Immature natural killer cell (primary cell): ENCODE measurements around the gene TM4SF18. TPM values are rescaled to one million over a fixed set of nuclear protein-coding genes. Genes with fewer than 3 reads are reported as not detected.

Source experiments
- DNase-seq, 3 donors: peaks; one replicate each; pipeline ENCODE4 v3.0.0; 2022; ENCODE audit warnings: mixed read lengths in 1 of 3
- H3K27ac Mint-ChIP-seq, 6 donors: one replicate each; pipeline ENCODE4 v1.8.0; 2020; ENCODE audit warnings: mixed read lengths in 6 of 6, mild to moderate bottlenecking in 5 of 6, inconsistent platforms in 4 of 6, moderate library complexity in 3 of 6
- H3K27me3 Mint-ChIP-seq, 3 donors: one replicate each; pipeline ENCODE4 v1.8.0; 2020 to 2021; ENCODE audit warnings: low read depth in 3 of 3, mild to moderate bottlenecking in 3 of 3, mixed read lengths in 3 of 3, moderate library complexity in 3 of 3, inconsistent platforms in 1 of 3
- H3K36me3 Mint-ChIP-seq, 3 donors: one replicate each; pipeline ENCODE4 v1.8.0; 2020; ENCODE audit warnings: mixed read lengths in 3 of 3, inconsistent platforms in 2 of 3, mild to moderate bottlenecking in 2 of 3
- H3K4me1 Mint-ChIP-seq, 2 donors: one replicate each; pipeline ENCODE4 v1.8.0; 2020; ENCODE audit warnings: inconsistent platforms in 2 of 2, mild to moderate bottlenecking in 2 of 2, mixed read lengths in 2 of 2, moderate library complexity in 1 of 2
- H3K4me3 Mint-ChIP-seq, 5 donors: one replicate each; pipeline ENCODE4 v1.8.0; 2020; ENCODE audit warnings: mild to moderate bottlenecking in 5 of 5, mixed read lengths in 5 of 5, inconsistent platforms in 3 of 5, moderate library complexity in 3 of 5
- H3K9me3 Mint-ChIP-seq, 6 donors: one replicate each; pipeline ENCODE4 v1.8.0; 2020; ENCODE audit warnings: mild to moderate bottlenecking in 6 of 6, mixed read lengths in 6 of 6, inconsistent platforms in 4 of 6, moderate library complexity in 3 of 6
- polyA plus RNA-seq, 3 donors: library from polyadenylated mRNA; unstranded; fragments of 300-500 nt; fragmentation: Illumina TruSeq; gene quantifications; one replicate each; pipeline ENCODE4 v1.2.3, GENCODE V29; 2021

TM4SF18 gene
- polyA plus RNA-seq, 3 donors from 2014 or later = not detected

DNA sequence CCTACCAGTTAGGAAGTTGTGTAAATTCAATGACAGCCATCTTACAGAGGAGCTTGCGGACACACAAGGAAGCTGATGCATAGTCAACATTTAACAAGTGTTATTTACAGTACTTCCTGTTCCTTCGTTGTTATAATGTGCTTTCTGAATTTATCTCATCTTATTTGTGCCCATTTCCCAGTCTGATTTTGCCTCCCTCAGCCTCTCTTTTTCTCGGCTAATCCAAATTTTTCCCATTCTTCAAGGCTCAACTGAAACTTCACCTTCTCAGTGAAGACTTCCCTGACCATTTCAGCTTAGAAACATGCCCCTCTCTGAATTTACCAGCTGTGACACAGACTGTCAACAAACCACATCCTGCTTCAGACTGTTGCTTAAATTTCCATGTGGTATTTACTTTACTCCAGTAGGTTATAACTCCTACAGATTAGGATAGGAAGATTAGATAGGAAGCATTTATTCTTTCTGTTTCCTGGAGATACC is 56.1 kb downstream of the TM4SF18 start:
- H3K4me3 Mint-ChIP-seq = peak overlapping the region; percentile 84 to 90 (median 88)
- peaks cover 0 to 5% (median 3%) of the 10 kb centered on the region in 3 donors for H3K27me3 Mint-ChIP-seq
- H3K4me1 Mint-ChIP-seq = peaks cover 16 to 23% of the 10 kb centered on the region in 2 donors
- peak overlapping the region; percentile 97 to 99 (median 98) for H3K27ac Mint-ChIP-seq
- peaks cover 0 to 3% (median 0%) of the 10 kb centered on the region in 3 donors for H3K36me3 Mint-ChIP-seq
- peak; percentile 55 to 67 (median 66) for DNase-seq
- no peaks in the 10 kb centered on the region for H3K9me3 Mint-ChIP-seq

DNA sequence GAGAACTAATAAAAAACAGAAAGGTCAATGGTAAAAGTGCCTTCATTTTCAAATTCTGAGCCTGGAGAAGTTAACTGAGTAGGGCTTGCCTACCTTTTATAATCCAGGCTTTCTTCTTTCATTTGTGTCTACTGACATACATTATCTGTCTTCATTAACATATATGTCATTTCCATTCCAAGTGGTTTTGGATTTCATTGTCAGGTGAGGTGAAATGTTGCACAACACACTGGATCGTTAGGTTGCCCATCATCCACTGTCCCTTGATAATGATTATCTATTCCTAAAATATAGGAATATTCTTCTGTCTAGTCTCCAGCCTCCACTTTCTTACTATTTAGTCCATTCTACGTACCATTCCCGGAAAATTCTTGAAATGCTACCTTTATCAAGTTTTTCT is 56.8 kb downstream of the TM4SF18 start:
- H3K27ac Mint-ChIP-seq = peak overlapping the region; percentile 97 to 99 (median 98)

DNA sequence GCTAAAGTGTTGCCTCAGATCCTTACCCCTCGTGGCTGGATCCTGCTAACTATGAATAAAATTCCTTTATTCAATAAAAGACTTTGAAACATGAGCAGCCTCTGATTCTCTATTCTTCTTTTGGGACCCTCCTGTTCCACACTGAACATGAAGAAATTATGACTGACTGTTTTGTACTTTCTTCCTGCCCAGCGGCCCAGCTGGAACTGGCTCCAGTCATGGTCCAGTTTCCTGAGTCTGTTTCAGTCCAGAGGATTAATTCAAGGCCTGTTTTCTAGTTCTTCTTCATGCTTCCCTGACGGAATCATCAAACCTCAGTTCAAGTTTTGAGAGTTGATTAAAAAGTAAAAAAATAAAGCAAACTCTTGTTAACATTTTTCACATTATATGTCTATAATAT is 59.2 kb downstream of the TM4SF18 start:
- no peak for DNase-seq
- Mint-ChIP-seq H3K9me3 (no peaks in the 10 kb centered on the region), H3K27me3 (peaks cover 0 to 5% (median 3%) of the 10 kb centered on the region in 3 donors), H3K4me1 (peaks cover 16 to 23% of the 10 kb centered on the region in 2 donors), H3K27ac (no peak overlapping the region), H3K36me3 (peaks cover 0 to 3% (median 0%) of the 10 kb centered on the region in 3 donors), H3K4me3 (no peak overlapping the region)

More for the DNA sequence above, 56.8 kb downstream of the TM4SF18 start:
- DNase-seq = no peak
- Mint-ChIP-seq H3K27me3 (peaks cover 0 to 5% (median 3%) of the 10 kb centered on the region in 3 donors), H3K4me3 (peak overlapping the region in 3 of 5 donors; percentile 85 to 90 (median 88)), H3K4me1 (peaks cover 16 to 23% of the 10 kb centered on the region in 2 donors), H3K36me3 (peaks cover 0 to 3% (median 0%) of the 10 kb centered on the region in 3 donors), H3K9me3 (no peaks in the 10 kb centered on the region)

DNA sequence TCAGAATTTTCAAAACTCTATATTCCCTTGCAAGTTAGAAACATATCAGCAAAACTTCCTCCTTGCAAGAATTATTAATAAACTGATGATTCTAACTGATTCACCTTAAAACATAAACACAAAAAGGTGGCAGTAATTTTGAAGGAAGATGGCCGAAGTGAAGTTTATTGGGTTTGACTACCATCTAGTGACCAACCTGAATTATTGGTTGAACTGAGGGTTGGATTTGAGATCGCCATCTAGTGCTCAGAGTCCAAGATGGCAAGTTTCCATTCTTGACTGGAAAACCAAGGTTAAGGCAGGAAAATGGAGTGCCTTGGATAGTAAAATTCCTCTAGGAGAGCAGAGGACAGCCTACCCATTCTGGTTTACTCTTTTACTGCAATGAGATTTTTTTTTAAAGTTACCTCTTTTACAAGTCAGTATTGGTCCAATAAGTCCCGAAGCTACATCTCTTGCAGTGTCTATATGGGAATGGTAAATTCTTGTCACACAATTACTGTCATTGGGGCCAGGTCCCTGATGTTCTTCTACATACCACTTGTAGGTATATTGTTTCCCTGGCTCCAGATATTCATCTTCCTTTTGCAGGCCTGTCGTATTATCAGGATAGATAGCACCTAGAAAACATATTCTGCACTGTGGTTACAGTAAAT is 60.2 kb downstream of the TM4SF18 start:
- H3K4me3 Mint-ChIP-seq = no peak overlapping the region
- H3K27ac Mint-ChIP-seq = peak overlapping the region in 1 of 6 donors; percentile 3
- peak; percentile 59 to 73 (median 69) for DNase-seq
- peaks cover 16 to 23% of the 10 kb centered on the region in 2 donors for H3K4me1 Mint-ChIP-seq
- H3K9me3 Mint-ChIP-seq = no peaks in the 10 kb centered on the region
- peaks cover 0 to 3% (median 0%) of the 10 kb centered on the region in 3 donors for H3K36me3 Mint-ChIP-seq
- peaks cover 2 to 5% (median 5%) of the 10 kb centered on the region in 3 donors for H3K27me3 Mint-ChIP-seq

DNA sequence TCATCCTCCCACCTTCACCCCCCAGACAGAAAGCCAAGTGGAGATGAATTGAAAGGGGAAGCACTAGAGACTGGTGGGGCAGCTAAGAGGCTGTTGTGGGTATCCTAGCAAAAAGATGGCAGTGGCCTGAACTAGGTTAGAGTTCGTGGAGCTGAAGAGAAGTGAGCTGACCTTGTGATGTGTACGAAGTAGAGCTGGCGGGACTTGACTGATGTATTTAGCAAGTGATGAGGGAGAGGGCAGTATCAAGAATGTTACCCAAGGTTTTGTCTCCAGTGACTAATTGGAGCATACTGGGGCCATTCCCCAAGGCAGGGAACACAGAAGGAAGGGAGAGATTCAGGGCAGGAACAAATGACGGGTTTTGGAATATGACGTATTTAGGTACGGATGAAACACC is 61.8 kb downstream of the TM4SF18 start:
- DNase-seq = no peak
- Mint-ChIP-seq H3K4me3 (no peak overlapping the region), H3K27ac (no peak overlapping the region), H3K27me3 (peaks cover 1 to 5% (median 2%) of the 10 kb centered on the region in 3 donors), H3K9me3 (no peaks in the 10 kb centered on the region), H3K4me1 (peaks cover 3 to 9% of the 10 kb centered on the region in 2 donors), H3K36me3 (peaks cover 0 to 3% (median 0%) of the 10 kb centered on the region in 3 donors)

DNA sequence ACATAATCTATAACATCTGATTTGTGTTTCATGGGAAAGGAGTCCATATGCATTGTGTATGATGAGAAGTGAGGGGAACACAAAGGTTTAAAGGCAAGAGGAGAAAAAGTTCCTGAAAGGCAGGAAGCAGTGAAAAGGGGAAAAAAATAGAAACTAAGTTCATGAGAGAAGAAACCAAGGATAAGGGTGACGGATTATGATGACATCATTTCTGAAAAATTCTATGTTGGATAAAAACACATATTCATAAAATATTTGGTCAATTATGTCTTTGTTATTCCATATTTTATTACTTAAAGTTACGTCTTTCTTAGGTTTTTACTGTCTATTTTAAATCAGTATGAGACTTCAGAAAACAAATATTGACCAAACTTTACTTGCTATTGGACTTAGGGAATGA is 63.3 kb downstream of the TM4SF18 start:
- no peaks in the 10 kb centered on the region for H3K36me3 Mint-ChIP-seq
- no peaks in the 10 kb centered on the region for H3K9me3 Mint-ChIP-seq
- H3K4me1 Mint-ChIP-seq = no peaks in the 10 kb centered on the region
- no peak overlapping the region for H3K4me3 Mint-ChIP-seq
- peaks cover 0 to 5% (median 2%) of the 10 kb centered on the region in 3 donors for H3K27me3 Mint-ChIP-seq
- no peak for DNase-seq
- H3K27ac Mint-ChIP-seq = no peak overlapping the region

DNA sequence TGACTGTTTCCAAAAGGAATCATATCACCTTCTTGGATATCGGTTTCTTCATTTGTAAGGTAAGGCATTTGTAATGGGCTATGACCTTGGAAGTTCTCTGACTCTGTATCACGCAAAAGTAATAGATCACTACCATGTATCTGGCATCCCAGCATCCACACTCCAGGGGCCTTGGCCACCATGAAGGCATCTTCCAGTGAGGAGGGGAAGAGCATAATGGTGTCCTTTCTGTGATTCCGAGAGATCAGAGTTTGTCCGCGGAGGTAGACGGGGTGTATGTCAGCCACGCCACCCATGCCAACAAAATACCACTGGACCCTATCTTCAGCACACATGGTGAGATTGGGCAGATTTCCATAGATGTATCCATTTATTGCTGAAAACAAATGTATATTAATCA is 63.7 kb downstream of the TM4SF18 start:
- Mint-ChIP-seq H3K4me1 (no peaks in the 10 kb centered on the region), H3K9me3 (no peaks in the 10 kb centered on the region), H3K27ac (no peak overlapping the region), H3K36me3 (no peaks in the 10 kb centered on the region), H3K27me3 (peaks cover 0 to 5% (median 2%) of the 10 kb centered on the region in 3 donors), H3K4me3 (no peak overlapping the region)
- no peak for DNase-seq

Other genes with a start within 250 kb of the TM4SF18 start
- gene HLTF, start 247.1 kb downstream of the TM4SF18 start, polyA plus RNA-seq = 10 to 100 TPM; 13.0 to 33.8 (median 15.5) TPM
- gene HPS3, start 204.0 kb downstream of the TM4SF18 start, polyA plus RNA-seq = 10 to 100 TPM; 45.7 to 69.7 (median 51.9) TPM
- under 1 TPM in 1 of 3 donors, not detected in 2; 0.77 TPM for gene CP, start 111.8 kb downstream of the TM4SF18 start, polyA plus RNA-seq
- gene TM4SF1, start 44.0 kb upstream of the TM4SF18 start, polyA plus RNA-seq = not detected
- gene TM4SF4, start 141.1 kb upstream of the TM4SF18 start, polyA plus RNA-seq = not detected